HepG2 (cell line): Measurements from ENCODE around the gene LOXL3. TPM values are rescaled to one million over a fixed set of nuclear protein-coding genes. Genes with fewer than 3 reads are reported as not detected.

ENCODE experiments used
- AGO2 ChIP-seq: fragments of 200-400 bp; formaldehyde crosslinking; optimal IDR thresholded peaks from 2 replicates; pipeline ENCODE3; 2017; ENCODE audit warnings: mild to moderate bottlenecking, low read depth, low read length, moderate library complexity
- CEBPG ChIP-seq: IDR thresholded peaks from 2 replicates; pipeline ENCODE4 v1.6.1; 2016
- ELF1 ChIP-seq: sonication (generic); formaldehyde crosslinking; IDR thresholded peaks from 2 replicates; pipeline ENCODE4 v1.4.0; 2020; ENCODE audit warnings: missing genetic modification reagents
- GZF1 ChIP-seq: sonication (generic); formaldehyde crosslinking; IDR thresholded peaks from 2 replicates; pipeline ENCODE4 v1.5.1; 2020; ENCODE audit warnings: mild to moderate bottlenecking, missing genetic modification reagents
- HIVEP1 ChIP-seq: sonication (generic); formaldehyde crosslinking; IDR thresholded peaks from 2 replicates; pipeline ENCODE4 v1.4.0; 2020; ENCODE audit warnings: mild to moderate bottlenecking, missing genetic modification reagents
- JDP2 ChIP-seq: sonication (generic); formaldehyde crosslinking; IDR thresholded peaks from 2 replicates; pipeline ENCODE4 v1.8.1; 2022; ENCODE audit warnings: missing genetic modification reagents, borderline replicate concordance
- KDM6A ChIP-seq: IDR thresholded peaks from 2 replicates; pipeline ENCODE4 v1.6.1; 2016; ENCODE audit warnings: low read depth
- KLF6 ChIP-seq: IDR thresholded peaks from 2 replicates; pipeline ENCODE4 v1.8.0; 2016; ENCODE audit warnings: missing biosample characterization, missing genetic modification reagents
- MAFK ChIP-seq, 2 experiments: IDR thresholded peaks in 1 of 2; conservative IDR thresholded peaks in 1 of 2; 2 replicates each; pipeline ENCODE4 v1.6.1; 2011; ENCODE audit warnings: improper control_type of control experiment in 2 of 2, low read length in 2 of 2
- MED1 ChIP-seq: sonication (generic); formaldehyde crosslinking; IDR thresholded peaks from 2 replicates; pipeline ENCODE4 v1.4.0; 2020; ENCODE audit warnings: missing genetic modification reagents
- NBN ChIP-seq: fragments of 450-650 bp; conservative IDR thresholded peaks from 2 replicates; pipeline ENCODE4 v1.6.1; 2017
- NCOA2 ChIP-seq: sonication (generic); formaldehyde crosslinking; IDR thresholded peaks from 2 replicates; pipeline ENCODE4 v1.8.0; 2022; ENCODE audit warnings: inconsistent platforms
- NR2F1 ChIP-seq, 2 experiments: fragments of 450-650 bp in 1 of 2; formaldehyde crosslinking in 1 of 2; IDR thresholded peaks; 2 replicates each; pipeline versions ENCODE4 v1.5.0 to v1.6.1; 2016 to 2020; ENCODE audit warnings: mild to moderate bottlenecking in 1 of 2, missing compliant biosample characterization in 1 of 2, missing genetic modification reagents in 1 of 2, moderate library complexity in 1 of 2
- PAF1 ChIP-seq: IDR thresholded peaks from 2 replicates; pipeline ENCODE4 v1.6.1; 2016; ENCODE audit warnings: missing genetic modification reagents, missing compliant biosample characterization
- POLR2AphosphoS2 ChIP-seq: IDR thresholded peaks from 2 replicates; pipeline ENCODE4 v1.6.1; 2011; ENCODE audit warnings: low read depth, low read length, improper control_type of control experiment
- RNF2 ChIP-seq: fragments of 450-650 bp; conservative IDR thresholded peaks from 2 replicates; pipeline ENCODE4 v1.6.1; 2016; ENCODE audit warnings: low read depth
- SIX1 ChIP-seq: sonication (generic); formaldehyde crosslinking; IDR thresholded peaks from 2 replicates; pipeline ENCODE4 v1.4.0; 2020; ENCODE audit warnings: missing genetic modification reagents, borderline replicate concordance
- SMC3 ChIP-seq: IDR thresholded peaks from 2 replicates; pipeline ENCODE4 v1.6.1; 2011; ENCODE audit warnings: low read length, improper control_type of control experiment
- SP5 ChIP-seq: IDR thresholded peaks from 2 replicates; pipeline ENCODE4 v1.6.1; 2016; ENCODE audit warnings: low read depth, borderline replicate concordance
- SRSF4 ChIP-seq: fragments of 200-400 bp; formaldehyde crosslinking; IDR thresholded peaks from one replicate; pipeline ENCODE4 v1.6.1; 2018; ENCODE audit warnings: mild to moderate bottlenecking, low read depth, low read length, moderate library complexity; ENCODE audit not compliant: poor library complexity, severe bottlenecking
- ZKSCAN5 ChIP-seq: sonication (generic); formaldehyde crosslinking; IDR thresholded peaks from 2 replicates; pipeline ENCODE4 v1.5.1; 2020; ENCODE audit warnings: mild to moderate bottlenecking, missing genetic modification reagents
- ZNF451 ChIP-seq: sonication (generic); formaldehyde crosslinking; IDR thresholded peaks from 2 replicates; pipeline ENCODE4 v1.5.0; 2020; ENCODE audit warnings: mild to moderate bottlenecking, missing genetic modification reagents
- ZNF709 ChIP-seq: sonication (generic); formaldehyde crosslinking; IDR thresholded peaks from 2 replicates; pipeline ENCODE4 v1.5.0; 2020; ENCODE audit warnings: mild to moderate bottlenecking, missing genetic modification reagents
- ZSCAN29 ChIP-seq: sonication (generic); formaldehyde crosslinking; conservative IDR thresholded peaks from 2 replicates; pipeline ENCODE4 v1.4.0; 2020; ENCODE audit warnings: mild to moderate bottlenecking, missing genetic modification reagents
- polyA plus RNA-seq, 8 experiments: library from polyadenylated mRNA; depleted of rRNA in 3 of 8; stranded (reverse) in 7 of 8; unstranded in 1 of 8; fragments of >200 nt; fragmentation: Illumina TruSeq in 4 of 8; extraction: Trizol in 4 of 8; gene quantifications; 2 replicates each; pipeline versions ENCODE4 v1.2.1 to v1.2.3, GENCODE V29; 2011 to 2016; ENCODE audit warnings: low read depth in 4 of 8, missing spikeins in 1 of 8, mixed read lengths in 1 of 8; ENCODE audit not compliant: insufficient read depth in 1 of 8
- total RNA-seq, 5 experiments: library from RNA; depleted of rRNA; stranded (reverse); fragments of >200 nt; fragmentation: Illumina TruSeq; extraction: Trizol; gene quantifications; 2 replicates each; pipeline ENCODE4 v1.2.3, GENCODE V29; 2016; ENCODE audit warnings: low read depth in 1 of 5
- TF ChIP-seq, protein P1 (sequence below): sonication (generic); formaldehyde crosslinking; IDR thresholded peaks from 2 replicates; pipeline ENCODE4 v1.4.0; 2020; ENCODE audit warnings: mild to moderate bottlenecking, missing genetic modification reagents, borderline replicate concordance
- TF ChIP-seq, protein P2 (sequence below): sonication (generic); formaldehyde crosslinking; IDR thresholded peaks from 2 replicates; pipeline ENCODE4 v1.4.0; 2020; ENCODE audit warnings: low read depth, mild to moderate bottlenecking, missing genetic modification reagents
- TF ChIP-seq, protein P3 (sequence below): sonication (generic); IDR thresholded peaks from 2 replicates; pipeline ENCODE4 v1.6.1; 2016; ENCODE audit warnings: low read depth, borderline replicate concordance

LOXL3 gene
- total and polyA plus RNA-seq, 2 of the 13 experiments (the other 11 are each of a cell fraction or from before 2014, with no cell fraction given): 0.55 to 6.5 TPM

DNA sequence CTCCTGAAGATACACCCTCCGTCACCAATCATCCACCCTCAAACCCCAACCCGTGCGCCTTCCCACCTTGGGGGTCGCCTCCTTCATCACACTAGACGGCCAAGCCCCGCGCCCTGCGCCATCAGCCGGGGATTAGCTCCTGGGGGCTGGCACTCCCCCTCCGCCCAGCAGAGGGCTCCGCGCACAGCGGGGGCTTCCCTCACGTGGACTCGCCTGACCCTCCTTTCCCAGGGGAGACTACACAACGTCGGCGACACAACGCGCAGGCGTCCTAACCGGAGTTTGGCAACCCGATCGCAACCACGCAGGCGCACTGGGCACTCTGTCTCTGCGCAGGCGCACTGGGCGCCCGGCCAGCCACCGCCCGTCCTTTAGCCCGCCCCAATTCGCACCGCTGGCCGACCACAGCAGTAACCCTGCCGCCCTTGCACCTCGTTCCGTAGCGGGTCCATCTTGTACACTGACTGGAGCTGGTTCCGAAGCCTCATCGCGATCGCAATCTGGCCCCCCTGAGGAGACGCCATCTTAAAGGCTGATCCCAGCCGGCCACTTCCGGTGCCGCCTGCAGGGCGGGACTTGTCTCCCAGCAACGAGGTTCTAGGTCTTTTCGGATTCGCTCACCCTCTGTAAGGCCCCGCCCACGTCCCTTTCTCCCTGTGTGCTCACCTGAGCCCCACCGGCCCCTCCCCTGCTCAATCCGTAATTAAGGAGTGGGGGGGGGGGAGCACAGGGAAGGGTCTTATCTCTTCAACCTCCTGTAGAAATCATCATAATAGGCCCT lies 46.4 kb downstream of the LOXL3 start, which contains the start of gene PCGF1 (continued):
- TF ChIP-seq, protein P1, sequence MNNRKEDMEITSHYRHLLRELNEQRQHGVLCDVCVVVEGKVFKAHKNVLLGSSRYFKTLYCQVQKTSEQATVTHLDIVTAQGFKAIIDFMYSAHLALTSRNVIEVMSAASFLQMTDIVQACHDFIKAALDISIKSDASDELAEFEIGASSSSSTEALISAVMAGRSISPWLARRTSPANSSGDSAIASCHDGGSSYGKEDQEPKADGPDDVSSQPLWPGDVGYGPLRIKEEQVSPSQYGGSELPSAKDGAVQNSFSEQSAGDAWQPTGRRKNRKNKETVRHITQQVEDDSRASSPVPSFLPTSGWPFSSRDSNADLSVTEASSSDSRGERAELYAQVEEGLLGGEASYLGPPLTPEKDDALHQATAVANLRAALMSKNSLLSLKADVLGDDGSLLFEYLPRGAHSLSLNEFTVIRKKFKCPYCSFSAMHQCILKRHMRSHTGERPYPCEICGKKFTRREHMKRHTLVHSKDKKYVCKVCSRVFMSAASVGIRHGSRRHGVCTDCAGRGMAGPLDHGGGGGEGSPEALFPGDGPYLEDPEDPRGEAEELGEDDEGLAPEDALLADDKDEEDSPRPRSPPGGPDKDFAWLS (CRISPR knock-in tag): no peak
- TF ChIP-seq PAF1 (no peak), SMC3 (peak; percentile 35; the same call in 1 of the 2 replicates), SIX1 (CRISPR knock-in tag) (0 out of 2 replicates have a peak, but pooled peaks have one; percentile 42), GZF1 (CRISPR knock-in tag) (peak; percentile 84; the same call in 1 of the 2 replicates), MED1 (CRISPR knock-in tag) (peak; percentile 82), POLR2AphosphoS2 (peak; percentile 83), KLF6 (peak; percentile 50), MAFK (conservative IDR thresholded peaks at IDR 0.05 in 1 of 2, IDR thresholded peaks at IDR 0.05 in 1 of 2; ENCODE audit: low read length in 2 of 2) (no peak), SP5 (CRISPR knock-in tag) (peak; percentile 23; the same call in 1 of the 2 replicates), HIVEP1 (CRISPR knock-in tag) (peak; percentile 99), SRSF4 (no peak), RNF2 (peak; percentile 59; the same call in 1 of the 2 replicates), ZKSCAN5 (CRISPR knock-in tag) (peak; percentile 58; the same call in 1 of the 2 replicates), NCOA2 (peak; percentile 66), ZNF709 (CRISPR knock-in tag) (peak; percentile 93), ELF1 (CRISPR knock-in tag) (peak; percentile 94), NR2F1 (CRISPR knock-in tag; IDR thresholded peaks at IDR 0.05) (0 out of 4 replicates have a peak, but pooled peaks of 1 of the 2 experiments have one; percentile 6), ZNF451 (CRISPR knock-in tag) (peak; percentile 98), NBN (no peak), KDM6A (CRISPR knock-in tag) (no peak), AGO2 (peak; percentile 97), ZSCAN29 (CRISPR knock-in tag) (0 out of 2 replicates have a peak, but pooled peaks have one; percentile 64), JDP2 (peak; percentile 59; the same call in 1 of the 2 replicates), CEBPG (peak; percentile 80)
- TF ChIP-seq, protein P2, sequence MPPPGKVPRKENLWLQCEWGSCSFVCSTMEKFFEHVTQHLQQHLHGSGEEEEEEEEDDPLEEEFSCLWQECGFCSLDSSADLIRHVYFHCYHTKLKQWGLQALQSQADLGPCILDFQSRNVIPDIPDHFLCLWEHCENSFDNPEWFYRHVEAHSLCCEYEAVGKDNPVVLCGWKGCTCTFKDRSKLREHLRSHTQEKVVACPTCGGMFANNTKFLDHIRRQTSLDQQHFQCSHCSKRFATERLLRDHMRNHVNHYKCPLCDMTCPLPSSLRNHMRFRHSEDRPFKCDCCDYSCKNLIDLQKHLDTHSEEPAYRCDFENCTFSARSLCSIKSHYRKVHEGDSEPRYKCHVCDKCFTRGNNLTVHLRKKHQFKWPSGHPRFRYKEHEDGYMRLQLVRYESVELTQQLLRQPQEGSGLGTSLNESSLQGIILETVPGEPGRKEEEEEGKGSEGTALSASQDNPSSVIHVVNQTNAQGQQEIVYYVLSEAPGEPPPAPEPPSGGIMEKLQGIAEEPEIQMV (CRISPR knock-in tag): peak; percentile 97
- TF ChIP-seq, protein P3, sequence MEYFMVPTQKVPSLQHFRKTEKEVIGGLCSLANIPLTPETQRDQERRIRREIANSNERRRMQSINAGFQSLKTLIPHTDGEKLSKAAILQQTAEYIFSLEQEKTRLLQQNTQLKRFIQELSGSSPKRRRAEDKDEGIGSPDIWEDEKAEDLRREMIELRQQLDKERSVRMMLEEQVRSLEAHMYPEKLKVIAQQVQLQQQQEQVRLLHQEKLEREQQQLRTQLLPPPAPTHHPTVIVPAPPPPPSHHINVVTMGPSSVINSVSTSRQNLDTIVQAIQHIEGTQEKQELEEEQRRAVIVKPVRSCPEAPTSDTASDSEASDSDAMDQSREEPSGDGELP: peak; percentile 61; the same call in 1 of the 2 replicates
